GM23338 (cell line): ENCODE measurements around the gene GFRA1.

ENCODE experiments used
- CREB1 ChIP-seq: fragments of 250-450 bp; sonication (Bioruptor Pico); IDR thresholded peaks from 2 replicates; pipeline ENCODE4 v1.5.0; 2020; ENCODE audit warnings: low read depth, mild to moderate bottlenecking, moderate library complexity
- CTCF ChIP-seq, 2 experiments: fragments of 200-600 bp in 1 of 2; sonication (generic) in 1 of 2; conservative IDR thresholded peaks; 2 replicates each; pipeline versions ENCODE4 v1.5.1 to v1.6.1; 2016 to 2017; ENCODE audit warnings: antibody characterized with exemption in 2 of 2, low read depth in 2 of 2, mild to moderate bottlenecking in 2 of 2, moderate library complexity in 1 of 2
- ETS1 ChIP-seq: IDR thresholded peaks from 2 replicates; pipeline ENCODE4 v1.6.1; 2016; ENCODE audit warnings: antibody characterized with exemption
- EZH2 ChIP-seq: fragments of 200-600 bp; sonication (generic); IDR thresholded peaks from one replicate; pipeline ENCODE4 v1.8.0; 2017; ENCODE audit warnings: antibody characterized with exemption, mild to moderate bottlenecking, low read depth; ENCODE audit not compliant: unreplicated experiment
- EZH2phosphoT487 ChIP-seq: fragments of 200-600 bp; sonication (generic); IDR thresholded peaks from one replicate; pipeline ENCODE4 v1.8.1; 2018; ENCODE audit warnings: antibody characterized with exemption; ENCODE audit not compliant: unreplicated experiment
- REST ChIP-seq: IDR thresholded peaks from one replicate; pipeline ENCODE4 v1.6.1; 2018; ENCODE audit warnings: antibody characterized with exemption; ENCODE audit not compliant: unreplicated experiment

- TF ChIP-seq CTCF (conservative IDR thresholded peaks at IDR 0.05; ENCODE audit: low read depth in 2 of 2) (no peak), REST (no peak), CREB1 (CRISPR knock-in tag) (no peak), ETS1 (no peak), EZH2phosphoT487 (no peak), EZH2 (no peak)
Observed at GRCh38 chr10:116306847-116307246, 33.8 kb upstream of the GFRA1 start.
